SK-N-SH treated with all-trans-retinoic acid at 6 μM for 48 hours (cell line): ENCODE measurements around the gene GINS3.
A peak's percentile ranks its signal among the peaks of the same experiment; 100 is the strongest.

Experiments
- ATAC-seq: fragments of 200-7000 bp; cut with Tn5 transposase; 3 replicates; pipeline ENCODE4 v1.9.1; 2020; ENCODE audit warnings: mild to moderate bottlenecking, moderate library complexity
- CSDC2 ChIP-seq: fragments of 250-450 bp; sonication (Bioruptor Pico); IDR thresholded peaks from 2 replicates; pipeline ENCODE4 v1.5.0; 2020; ENCODE audit warnings: mild to moderate bottlenecking, moderate library complexity
- ESRRG ChIP-seq: fragments of 250-450 bp; sonication (Bioruptor Pico); IDR thresholded peaks from 2 replicates; pipeline ENCODE4 v1.6.1; 2021; ENCODE audit warnings: mild to moderate bottlenecking
- GLIS3 ChIP-seq: fragments of 250-450 bp; sonication (Bioruptor Pico); IDR thresholded peaks from 2 replicates; pipeline ENCODE4 v1.5.0; 2020; ENCODE audit warnings: mild to moderate bottlenecking, moderate library complexity
- ISL1 ChIP-seq: fragments of 250-450 bp; sonication (Bioruptor Pico); IDR thresholded peaks from 2 replicates; pipeline ENCODE4 v2.1.2; 2022; ENCODE audit warnings: mild to moderate bottlenecking, moderate library complexity
- PPARA ChIP-seq: fragments of 250-450 bp; sonication (Bioruptor Pico); IDR thresholded peaks from 2 replicates; pipeline ENCODE4 v1.5.0; 2020; ENCODE audit warnings: mild to moderate bottlenecking, borderline replicate concordance
- RARB ChIP-seq: fragments of 250-450 bp; sonication (Bioruptor Pico); IDR thresholded peaks from 2 replicates; pipeline ENCODE4 v1.8.0; 2021; ENCODE audit warnings: mild to moderate bottlenecking, moderate library complexity
- SNAI2 ChIP-seq: fragments of 250-450 bp; sonication (Bioruptor Pico); IDR thresholded peaks from 2 replicates; pipeline ENCODE4 v1.5.0; 2020; ENCODE audit warnings: mild to moderate bottlenecking, moderate library complexity
- ZNF70 ChIP-seq: fragments of 450-650 bp; formaldehyde crosslinking; IDR thresholded peaks from 2 replicates; pipeline ENCODE4 v1.5.0; 2020; ENCODE audit warnings: mild to moderate bottlenecking, moderate library complexity
- ZNF8 ChIP-seq: fragments of 450-650 bp; formaldehyde crosslinking; IDR thresholded peaks from 2 replicates; pipeline ENCODE4 v1.5.0; 2020; ENCODE audit warnings: mild to moderate bottlenecking, moderate library complexity
- TF ChIP-seq, protein P1 (sequence below): fragments of 250-450 bp; sonication (Bioruptor Pico); IDR thresholded peaks from 2 replicates; pipeline ENCODE4 v1.8.0; 2021; ENCODE audit warnings: low read depth, mild to moderate bottlenecking, moderate library complexity, borderline replicate concordance
- TF ChIP-seq, protein P2 (sequence below): fragments of 250-450 bp; sonication (Bioruptor Pico); IDR thresholded peaks from 2 replicates; pipeline ENCODE4 v1.8.0; 2020; ENCODE audit warnings: mild to moderate bottlenecking, moderate library complexity, borderline replicate concordance
- TF ChIP-seq, protein P3 (sequence below): fragments of 250-450 bp; sonication (Bioruptor Pico); IDR thresholded peaks from 2 replicates; pipeline ENCODE4 v1.5.0; 2020; ENCODE audit warnings: mild to moderate bottlenecking, moderate library complexity

Gene GINS3

DNA sequence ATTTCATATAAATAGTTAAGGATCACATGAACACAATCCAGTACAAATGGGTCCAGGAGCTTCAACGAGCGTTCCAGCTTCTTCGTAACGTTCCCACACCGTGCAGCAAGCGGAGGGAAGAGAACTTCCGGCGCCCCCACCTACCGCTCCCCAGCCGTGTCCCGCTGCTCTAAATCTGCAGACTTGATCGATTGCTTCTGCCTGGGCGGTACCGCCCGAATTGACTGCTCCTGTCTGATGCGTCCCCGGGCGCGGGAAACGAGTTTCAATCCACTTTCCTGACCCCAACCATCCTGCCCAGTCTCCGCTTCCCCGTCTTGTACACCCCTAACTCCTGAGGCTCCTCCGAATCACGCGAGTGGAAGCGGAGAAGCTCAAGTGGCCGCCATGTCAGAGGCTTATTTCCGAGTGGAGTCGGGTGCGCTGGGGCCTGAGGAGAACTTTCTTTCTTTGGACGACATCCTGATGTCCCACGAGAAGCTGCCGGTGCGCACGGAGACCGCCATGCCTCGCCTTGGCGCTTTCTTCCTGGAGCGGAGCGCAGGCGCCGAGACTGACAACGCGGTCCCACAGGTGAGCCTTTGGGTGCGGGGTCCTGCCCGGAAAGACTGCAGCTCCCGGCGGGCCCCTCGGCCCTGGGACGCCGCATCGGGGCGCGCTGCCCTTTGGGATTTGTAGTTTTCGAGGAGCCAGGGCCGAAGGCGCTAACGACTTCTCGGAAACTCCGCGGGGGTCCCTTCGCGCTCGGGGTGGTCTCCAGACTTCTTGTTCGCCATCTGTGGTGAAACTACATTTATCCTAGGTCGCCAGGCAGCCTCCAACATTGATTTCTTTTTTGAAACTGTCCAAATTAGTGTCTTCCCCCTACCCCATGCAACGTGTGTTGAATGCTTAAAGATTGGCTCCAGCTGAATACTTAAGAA is at the start of gene GINS3:
Gene GINS3 (plus strand): TSS at position 257 of the 923 bp plus-strand sequence. CDS start 131 bp downstream, at position 388.
- TF ChIP-seq ZNF70 (CRISPR knock-in tag) = no peak
- TF ChIP-seq, protein P1, sequence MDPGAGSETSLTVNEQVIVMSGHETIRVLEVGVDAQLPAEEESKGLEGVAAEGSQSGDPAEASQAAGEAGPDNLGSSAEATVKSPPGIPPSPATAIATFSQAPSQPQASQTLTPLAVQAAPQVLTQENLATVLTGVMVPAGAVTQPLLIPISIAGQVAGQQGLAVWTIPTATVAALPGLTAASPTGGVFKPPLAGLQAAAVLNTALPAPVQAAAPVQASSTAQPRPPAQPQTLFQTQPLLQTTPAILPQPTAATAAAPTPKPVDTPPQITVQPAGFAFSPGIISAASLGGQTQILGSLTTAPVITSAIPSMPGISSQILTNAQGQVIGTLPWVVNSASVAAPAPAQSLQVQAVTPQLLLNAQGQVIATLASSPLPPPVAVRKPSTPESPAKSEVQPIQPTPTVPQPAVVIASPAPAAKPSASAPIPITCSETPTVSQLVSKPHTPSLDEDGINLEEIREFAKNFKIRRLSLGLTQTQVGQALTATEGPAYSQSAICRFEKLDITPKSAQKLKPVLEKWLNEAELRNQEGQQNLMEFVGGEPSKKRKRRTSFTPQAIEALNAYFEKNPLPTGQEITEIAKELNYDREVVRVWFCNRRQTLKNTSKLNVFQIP (CRISPR knock-in tag) = no peak
- TF ChIP-seq RARB (CRISPR knock-in tag) = no peak
- TF ChIP-seq, protein P2, sequence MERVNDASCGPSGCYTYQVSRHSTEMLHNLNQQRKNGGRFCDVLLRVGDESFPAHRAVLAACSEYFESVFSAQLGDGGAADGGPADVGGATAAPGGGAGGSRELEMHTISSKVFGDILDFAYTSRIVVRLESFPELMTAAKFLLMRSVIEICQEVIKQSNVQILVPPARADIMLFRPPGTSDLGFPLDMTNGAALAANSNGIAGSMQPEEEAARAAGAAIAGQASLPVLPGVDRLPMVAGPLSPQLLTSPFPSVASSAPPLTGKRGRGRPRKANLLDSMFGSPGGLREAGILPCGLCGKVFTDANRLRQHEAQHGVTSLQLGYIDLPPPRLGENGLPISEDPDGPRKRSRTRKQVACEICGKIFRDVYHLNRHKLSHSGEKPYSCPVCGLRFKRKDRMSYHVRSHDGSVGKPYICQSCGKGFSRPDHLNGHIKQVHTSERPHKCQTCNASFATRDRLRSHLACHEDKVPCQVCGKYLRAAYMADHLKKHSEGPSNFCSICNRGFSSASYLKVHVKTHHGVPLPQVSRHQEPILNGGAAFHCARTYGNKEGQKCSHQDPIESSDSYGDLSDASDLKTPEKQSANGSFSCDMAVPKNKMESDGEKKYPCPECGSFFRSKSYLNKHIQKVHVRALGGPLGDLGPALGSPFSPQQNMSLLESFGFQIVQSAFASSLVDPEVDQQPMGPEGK = peak; percentile 89
- TF ChIP-seq, protein P3, sequence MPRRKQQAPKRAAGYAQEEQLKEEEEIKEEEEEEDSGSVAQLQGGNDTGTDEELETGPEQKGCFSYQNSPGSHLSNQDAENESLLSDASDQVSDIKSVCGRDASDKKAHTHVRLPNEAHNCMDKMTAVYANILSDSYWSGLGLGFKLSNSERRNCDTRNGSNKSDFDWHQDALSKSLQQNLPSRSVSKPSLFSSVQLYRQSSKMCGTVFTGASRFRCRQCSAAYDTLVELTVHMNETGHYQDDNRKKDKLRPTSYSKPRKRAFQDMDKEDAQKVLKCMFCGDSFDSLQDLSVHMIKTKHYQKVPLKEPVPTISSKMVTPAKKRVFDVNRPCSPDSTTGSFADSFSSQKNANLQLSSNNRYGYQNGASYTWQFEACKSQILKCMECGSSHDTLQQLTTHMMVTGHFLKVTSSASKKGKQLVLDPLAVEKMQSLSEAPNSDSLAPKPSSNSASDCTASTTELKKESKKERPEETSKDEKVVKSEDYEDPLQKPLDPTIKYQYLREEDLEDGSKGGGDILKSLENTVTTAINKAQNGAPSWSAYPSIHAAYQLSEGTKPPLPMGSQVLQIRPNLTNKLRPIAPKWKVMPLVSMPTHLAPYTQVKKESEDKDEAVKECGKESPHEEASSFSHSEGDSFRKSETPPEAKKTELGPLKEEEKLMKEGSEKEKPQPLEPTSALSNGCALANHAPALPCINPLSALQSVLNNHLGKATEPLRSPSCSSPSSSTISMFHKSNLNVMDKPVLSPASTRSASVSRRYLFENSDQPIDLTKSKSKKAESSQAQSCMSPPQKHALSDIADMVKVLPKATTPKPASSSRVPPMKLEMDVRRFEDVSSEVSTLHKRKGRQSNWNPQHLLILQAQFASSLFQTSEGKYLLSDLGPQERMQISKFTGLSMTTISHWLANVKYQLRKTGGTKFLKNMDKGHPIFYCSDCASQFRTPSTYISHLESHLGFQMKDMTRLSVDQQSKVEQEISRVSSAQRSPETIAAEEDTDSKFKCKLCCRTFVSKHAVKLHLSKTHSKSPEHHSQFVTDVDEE (CRISPR knock-in tag) = 0 out of 2 replicates have a peak, but pooled peaks have one; percentile 36
- TF ChIP-seq CSDC2 (CRISPR knock-in tag) = 0 out of 2 replicates have a peak, but pooled peaks have one; percentile 44
- no peak for TF ChIP-seq ESRRG (CRISPR knock-in tag)
- TF ChIP-seq GLIS3 (CRISPR knock-in tag) = no peak
- no peak for TF ChIP-seq ZNF8 (CRISPR knock-in tag)
- ATAC-seq = peak; percentile 99

DNA sequence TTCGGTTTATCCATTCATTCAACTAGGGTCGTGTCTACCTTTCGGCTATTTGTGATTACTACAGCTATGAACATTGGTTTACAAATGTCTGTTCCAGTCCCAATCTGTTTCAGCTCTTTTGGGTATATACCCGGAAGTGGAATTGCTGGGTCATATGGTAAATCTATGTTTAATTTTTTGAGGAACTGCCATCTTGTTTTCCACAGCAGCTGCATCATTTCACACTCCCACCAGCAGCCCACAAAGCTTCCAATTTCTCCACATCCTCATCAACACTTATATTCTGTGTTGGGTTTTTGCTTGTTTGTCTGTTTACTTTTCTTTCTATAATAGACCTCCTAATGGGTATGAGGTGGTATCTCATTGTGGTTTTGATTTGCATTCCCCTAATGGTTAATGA is 48.7 kb upstream of the GINS3 start:
- ATAC-seq = no peak
- TF ChIP-seq GLIS3 (CRISPR knock-in tag) (no peak), SNAI2 (no peak), RARB (CRISPR knock-in tag) (no peak), PPARA (CRISPR knock-in tag) (no peak)
- TF ChIP-seq, protein P1 (CRISPR knock-in tag) = no peak
- TF ChIP-seq, all 23 proteins: peak for 0

DNA sequence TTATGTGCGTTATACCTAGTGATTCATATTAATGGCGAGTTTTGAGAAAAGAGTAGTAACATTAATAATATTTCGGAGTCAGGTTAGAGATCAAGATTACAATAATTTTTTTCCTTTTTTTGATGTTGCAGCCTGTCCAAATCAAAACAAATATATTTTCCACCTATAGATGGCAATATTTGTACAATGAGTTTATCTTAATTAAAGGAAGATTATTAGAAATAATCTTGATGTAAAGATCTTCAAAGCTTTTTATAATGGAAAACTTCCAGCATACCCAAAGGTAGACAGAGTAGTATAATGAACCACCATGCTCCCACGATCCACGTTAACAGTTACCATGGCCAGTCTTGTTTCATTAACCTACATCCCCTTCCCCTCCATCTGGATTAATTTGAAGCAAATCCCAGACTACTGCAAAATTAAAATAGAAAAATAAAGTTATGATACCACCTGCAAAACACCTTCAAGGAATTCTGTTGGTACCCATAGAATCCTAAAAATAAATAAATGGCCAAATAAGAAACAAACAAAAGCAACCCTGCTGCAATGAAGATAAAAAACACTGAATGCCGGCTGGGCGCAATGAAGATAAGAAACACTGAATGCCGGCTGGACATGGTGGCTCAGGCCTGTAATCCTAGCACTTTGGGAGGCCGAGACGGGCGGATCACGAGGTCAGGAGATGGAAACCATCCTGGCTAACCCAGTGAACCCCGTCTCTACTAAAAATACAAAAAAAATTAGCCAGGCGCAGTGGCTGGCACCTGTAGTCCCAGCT is 46.5 kb upstream of the GINS3 start:
- no peak for TF ChIP-seq ISL1 (CRISPR knock-in tag)
- TF ChIP-seq, protein P3 (CRISPR knock-in tag) = no peak
- ATAC-seq = 0 out of 3 replicates have a peak, but pooled peaks have one; percentile 20
